Pancreas (tissue), 10 donors: ENCODE results near the gene LRCOL1. TPM values are rescaled to one million over a fixed set of nuclear protein-coding genes. Genes with fewer than 3 reads are reported as not detected.

ENCODE experiments used
- ATAC-seq, 4 donors: fragments of 200-7000 bp; cut with Tn5 transposase; one replicate each; pipeline versions ENCODE4 v1.8.0 to v1.9.1; 2020; ENCODE audit warnings: mild to moderate bottlenecking in 4 of 4, moderate library complexity in 4 of 4
- DNase-seq, 6 donors: peaks; one replicate each; pipeline ENCODE4 v3.0.0-alpha.2; 2020
- FAIRE-seq: peaks from 2 replicates; lab custom pipeline; 2012; peaks lifted over from hg19 to GRCh38; lab: Jason Lieb, UNC
- H3K27ac ChIP-seq, 4 donors: fragments of 200-600 bp; sonication (generic); 1 replicate in 3 of 4; 2 replicates in 1 of 4; pipeline versions ENCODE4 v1.5.0 to v1.8.0; 2020
- H3K27me3 ChIP-seq, 4 donors: fragments of 200-600 bp; one replicate each; pipeline ENCODE4 v1.8.0; 2021
- H3K36me3 ChIP-seq, 3 donors: fragments of 200-600 bp; sonication (generic) in 1 of 3; one replicate each; pipeline versions ENCODE4 v1.5.0 to v1.8.0; 2020 to 2021
- H3K4me1 ChIP-seq, 3 donors: fragments of 200-600 bp; one replicate each; pipeline ENCODE4 v1.8.0; 2021
- H3K4me3 ChIP-seq, 4 donors: fragments of 200-600 bp; sonication (generic) in 2 of 4; one replicate each; pipeline versions ENCODE4 v1.5.0 to v1.8.0; 2020 to 2021
- H3K9me3 ChIP-seq, 4 donors: fragments of 200-600 bp; one replicate each; pipeline ENCODE4 v1.8.0; 2021
- CTCF ChIP-seq, 4 donors: fragments of 200-600 bp; sonication (generic) in 3 of 4; IDR thresholded peaks; one replicate each; pipeline versions ENCODE4 v1.5.0 to v1.8.0; 2021; ENCODE audit warnings: antibody characterized with exemption in 4 of 4
- WGBS, 2 donors: extraction: QIAGEN DNeasy Blood & Tissue Kit; methylation state at CpG; one replicate each; pipeline ENCODE4 v1.1.7; 2013; 5-methylcytosine and 5-hydroxymethylcytosine counted together
- intact Hi-C, 3 donors: fragments of 100-400 bp; cut with DNase I; formaldehyde crosslinking; loops; one replicate each; pipeline versions ENCODE4 v1.11.1 to v1.14.2; 2022
- polyA plus RNA-seq, 2 donors: library from polyadenylated mRNA; stranded (reverse); fragments of 200-250 nt; gene quantifications; one replicate each; pipeline ENCODE4 v1.2.3, GENCODE V29; 2013
- total RNA-seq, 6 donors: library from RNA; stranded (reverse); fragmentation: NEBNext Ultra II Directional in 4 of 6; extraction: Animal tissue kit (Norgen Biotek cat#: 25700) in 4 of 6; gene quantifications; one replicate each; pipeline versions ENCODE4 v1.2.1 to v1.2.4, GENCODE V29; 2021 to 2023
- donor health status: healthy with polysubstance abuse.
- donor health status: DM: no; HTN: no; CAD: no; lungs with moderate emphysema.
- donor health status: DM: no; HTN: no; CAD: no.
- donor health status: control.
- donor health status: control.
- donor health status: Bipolar disorder and iron deficiency.
- donor health status: DM: yes; HTN: yes; CAD: no.
- donor health status: DM: no; HTN: no; CAD: no.
- donor health status: DM: no; HTN: no; CAD: no.
- donor health status: DM: yes; HTN: yes; CAD: no.

LRCOL1 gene
- total and polyA plus RNA-seq, 8 donors, result 0.21 TPM; not detected in 7

GRCh38 chr12:132588821-132589669 is 21.3 kb downstream of the LRCOL1 start:
- no peak for TF ChIP-seq CTCF (IDR thresholded peaks at IDR 0.05)
- no peak for ATAC-seq
- FAIRE-seq, result no peak
- H3K27me3 ChIP-seq, result no peaks in the 10 kb centered on the region
- intact Hi-C loops, result no loop called here
- H3K36me3 ChIP-seq, result no peaks in the 10 kb centered on the region
- H3K4me3 ChIP-seq, result no peak overlapping the region
- no peak overlapping the region for H3K27ac ChIP-seq
- DNase-seq, result peak in 1 of 6 donors; percentile 5
- H3K9me3 ChIP-seq, result no peaks in the 10 kb centered on the region
- WGBS, 2 donors, result 90 to 92% methylated on average over 19 of the region's 19 CpGs
- no peaks in the 10 kb centered on the region for H3K4me1 ChIP-seq

GRCh38 chr12:132588319-132588718 is 22.1 kb downstream of the LRCOL1 start:
- 78 to 84% methylated on average over 6 of the region's 6 CpGs for WGBS, 2 donors
- no peaks in the 10 kb centered on the region for H3K9me3 ChIP-seq
- no peaks in the 10 kb centered on the region for H3K36me3 ChIP-seq
- DNase-seq (no peak), ATAC-seq (no peak), FAIRE-seq (no peak)
- H3K27me3 ChIP-seq, result no peaks in the 10 kb centered on the region
- no peak overlapping the region for H3K27ac ChIP-seq
- no peak for TF ChIP-seq CTCF (IDR thresholded peaks at IDR 0.05)
- H3K4me1 ChIP-seq, result no peaks in the 10 kb centered on the region
- intact Hi-C loops, result no loop called here
- no peak overlapping the region for H3K4me3 ChIP-seq

GRCh38 chr12:132587781-132588180 is 22.6 kb downstream of the LRCOL1 start:
- Histone ChIP-seq H3K27me3 (no peaks in the 10 kb centered on the region), H3K9me3 (no peaks in the 10 kb centered on the region), H3K27ac (no peak overlapping the region), H3K4me1 (no peaks in the 10 kb centered on the region), H3K36me3 (no peaks in the 10 kb centered on the region), H3K4me3 (no peak overlapping the region)
- FAIRE-seq (no peak), ATAC-seq (no peak), DNase-seq (no peak)
- intact Hi-C loops, result no loop called here
- no peak for TF ChIP-seq CTCF (IDR thresholded peaks at IDR 0.05)
- 68 to 74% methylated on average over 3 of the region's 3 CpGs for whole genome bisulfite sequencing, 2 donors

GRCh38 chr12:132586929-132587328 is 23.5 kb downstream of the LRCOL1 start:
- FAIRE-seq, result no peak

More at GRCh38 chr12:132586929-132587328, 23.5 kb downstream of the LRCOL1 start:
- H3K36me3 ChIP-seq, result no peaks in the 10 kb centered on the region
- H3K27ac ChIP-seq, result no peak overlapping the region
- intact Hi-C loops, result no loop called here
- no peak for TF ChIP-seq CTCF (IDR thresholded peaks at IDR 0.05)
- no peaks in the 10 kb centered on the region for H3K4me1 ChIP-seq
- DNase-seq (peak in 2 of 6 donors; percentile 17 to 56), ATAC-seq (no peak)
- 88 to 92% methylated on average over 18 of the region's 18 CpGs for WGBS, 2 donors
- H3K4me3 ChIP-seq, result no peak overlapping the region
- H3K27me3 ChIP-seq, result no peaks in the 10 kb centered on the region
- no peaks in the 10 kb centered on the region for H3K9me3 ChIP-seq
